ENCODE measurements around the gene TOP3B.
A peak's percentile ranks its signal among the peaks of the same experiment; 100 is the strongest.

TOP3B gene

GRCh38 chr22:21963286-21963685 is 19.3 kb downstream of the TOP3B start:
- no peak for DNase-seq (ENCODE audit: low read depth)

- no peak for DNase-seq (ENCODE audit: low read depth)
These were observed 20.0 kb downstream of the TOP3B start for GRCh38 chr22:21962655-21962949.

DNA sequence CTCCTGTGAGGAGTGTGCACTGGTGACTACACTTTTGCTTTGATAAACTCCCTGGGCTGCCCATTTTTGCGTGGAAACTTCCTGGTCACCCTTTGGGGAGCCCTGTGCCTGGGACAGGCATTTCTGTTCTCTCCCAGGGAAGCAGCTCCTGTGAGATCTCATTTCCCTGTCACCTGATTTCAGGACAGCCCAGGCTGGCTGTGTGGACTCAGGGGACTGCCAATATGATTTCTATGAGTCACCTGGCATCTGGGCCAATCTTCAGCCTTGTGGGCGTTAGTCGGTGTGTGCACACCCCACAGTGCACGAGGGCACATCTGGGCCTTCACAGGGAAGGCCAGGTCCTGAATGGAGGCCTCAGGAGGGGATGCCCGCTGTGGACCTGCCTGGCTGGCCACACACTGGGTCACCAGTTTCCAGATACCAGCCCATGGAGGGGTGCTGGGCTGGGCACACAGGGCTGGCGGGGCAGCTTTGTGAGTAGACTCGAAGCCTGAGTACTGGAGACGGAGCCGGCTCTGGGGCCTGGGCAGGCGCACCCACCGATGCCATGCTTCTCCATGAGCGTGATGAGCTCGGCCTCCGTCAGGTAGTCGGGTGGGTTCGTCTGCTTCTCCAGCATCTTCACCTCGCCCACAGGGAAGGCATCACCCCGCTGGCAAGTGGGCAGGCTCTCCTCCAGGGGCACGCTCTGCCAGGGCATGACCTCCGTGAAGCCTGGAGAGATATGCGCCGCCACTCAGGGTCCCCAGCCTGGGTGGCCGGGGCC is 20.5 kb downstream of the TOP3B start:
- DNase-seq (ENCODE audit: low read depth) = peak; percentile 50

DNA sequence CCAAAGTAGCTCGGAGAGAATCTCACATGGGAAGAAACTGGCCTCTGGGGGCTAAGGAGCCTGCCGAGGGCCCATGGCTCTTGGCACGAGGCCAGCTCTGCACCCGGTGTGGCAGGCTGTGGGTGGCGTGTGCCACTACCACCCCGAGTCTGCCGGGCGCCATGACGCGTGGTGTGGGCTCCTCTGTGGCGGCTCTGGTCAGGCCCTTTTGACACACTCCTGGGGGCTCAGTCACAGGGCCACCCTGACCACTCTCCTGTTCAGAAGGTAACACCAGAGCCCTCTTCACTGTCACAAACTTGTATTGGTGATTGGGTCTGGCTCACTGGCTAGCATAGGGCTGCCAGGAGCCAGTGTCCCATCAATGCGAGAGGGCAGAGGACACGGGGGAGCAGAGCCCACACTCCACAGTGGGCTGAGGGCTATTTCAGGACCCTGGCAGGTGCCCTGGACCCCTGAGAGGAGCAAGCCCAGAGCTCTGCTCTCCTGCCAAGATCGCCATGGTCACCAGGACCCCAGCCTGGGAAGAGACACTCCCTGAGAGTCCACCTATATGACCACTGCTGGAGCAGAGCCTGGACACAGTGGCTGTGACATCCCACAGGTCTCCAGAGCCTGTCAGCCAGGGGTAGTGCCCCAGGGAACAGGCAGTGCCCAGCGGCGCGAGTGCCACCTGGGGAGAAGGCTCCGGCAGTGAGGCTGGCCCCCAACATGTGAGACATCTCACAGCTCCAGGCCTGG is 21.3 kb downstream of the TOP3B start:
- no peak for DNase-seq (ENCODE audit: low read depth)

- no peak for DNase-seq (ENCODE audit: low read depth)
These were observed 22.1 kb downstream of the TOP3B start for GRCh38 chr22:21960200-21961126.

DNA sequence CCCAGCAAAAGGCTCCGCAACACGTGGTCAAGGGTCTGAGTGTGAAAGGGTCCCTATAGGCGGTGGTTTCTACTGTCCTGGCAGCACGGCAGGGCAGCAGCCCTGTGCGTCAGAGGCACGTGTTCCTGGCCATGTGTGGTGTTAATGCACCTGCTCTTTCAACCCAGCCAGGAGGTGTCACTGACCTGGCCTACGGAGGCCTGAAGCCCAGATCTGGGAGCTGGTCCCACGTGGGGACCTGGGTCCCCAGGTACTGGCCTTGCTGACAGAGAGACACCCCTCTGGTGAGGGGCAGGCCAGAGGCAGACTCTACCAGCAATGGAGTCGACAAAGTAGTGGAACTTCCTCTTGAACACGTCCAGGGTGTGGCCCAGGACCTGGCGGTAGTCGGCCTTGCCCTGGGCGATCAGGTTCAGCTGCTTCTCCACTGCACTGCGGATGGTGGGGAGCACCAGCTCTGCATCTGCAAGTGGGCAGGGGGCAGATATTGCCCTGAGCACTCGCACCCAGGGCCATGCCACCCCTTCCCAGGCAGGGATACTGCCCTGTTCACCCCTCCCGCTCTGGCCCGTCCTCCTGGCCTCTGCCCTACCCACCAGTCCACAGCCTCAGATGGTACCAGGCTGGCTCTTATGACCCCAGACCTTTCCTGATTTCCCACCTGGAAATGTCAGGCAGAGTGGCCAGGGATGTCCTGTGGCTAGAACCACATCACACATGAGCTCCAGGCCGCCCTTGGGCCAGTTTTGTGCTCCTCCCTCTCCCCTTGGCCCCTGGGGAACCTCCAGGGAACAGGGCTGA is 23.1 kb downstream of the TOP3B start:
- no peak for DNase-seq (ENCODE audit: low read depth)

GRCh38 chr22:21958360-21959273 is 24.0 kb downstream of the TOP3B start:
- no peak for DNase-seq (ENCODE audit: low read depth)

DNA sequence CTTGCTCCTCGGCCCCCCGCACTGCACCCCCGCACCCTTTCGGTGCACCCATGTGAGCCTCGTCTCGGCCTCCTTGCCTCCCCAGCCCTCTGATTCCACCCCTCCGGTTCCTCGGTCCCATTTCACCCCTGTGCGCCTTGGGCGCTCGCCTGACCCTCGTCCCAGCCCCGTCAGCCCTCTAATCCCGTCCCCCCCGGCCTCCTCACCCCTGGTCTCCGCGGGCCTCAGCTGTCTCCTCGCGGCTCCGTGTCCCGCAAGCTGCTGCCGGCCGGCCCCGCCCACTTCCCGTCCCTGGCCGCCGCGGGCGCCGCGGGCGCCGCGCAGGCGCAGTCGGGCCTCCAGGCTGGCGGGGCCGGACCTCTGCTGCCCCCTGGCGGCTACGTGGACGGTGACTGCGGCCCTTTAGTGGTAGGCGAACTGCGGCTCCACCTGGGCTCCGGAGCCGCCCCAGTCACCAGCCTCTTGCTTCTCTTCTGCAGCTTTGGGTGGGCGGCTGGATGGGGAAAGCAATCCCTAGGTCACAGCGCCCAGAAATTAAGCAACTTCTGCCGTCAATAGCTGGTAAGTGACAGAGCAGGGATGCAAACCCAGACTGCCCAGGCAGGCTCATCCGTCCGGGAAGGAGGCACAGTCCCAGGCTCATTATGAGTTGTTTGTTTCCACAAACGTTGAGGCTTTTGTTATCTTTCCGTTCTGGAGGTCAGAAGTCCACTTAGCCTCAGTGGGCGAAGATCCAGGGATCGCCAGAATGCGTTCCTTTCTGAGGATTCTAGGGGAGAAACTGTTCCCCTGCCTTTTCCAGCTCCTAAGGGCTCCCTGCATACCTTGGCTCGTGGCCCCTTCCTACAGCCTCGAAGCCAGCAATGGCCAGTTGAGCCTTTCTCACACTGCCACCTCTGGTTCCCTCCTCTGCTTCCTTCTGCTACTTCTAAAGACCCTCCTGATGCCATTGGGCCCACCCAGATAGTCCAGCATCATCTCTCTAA is 29.7 kb downstream of the TOP3B start, which contains the start of gene PPM1F:
PPM1F (minus strand) TSS at position 263 of the 986 bp plus-strand sequence. CDS start 6,800 bp downstream, outside the sequence.
- no peak for DNase-seq (ENCODE audit: low read depth)

- DNase-seq (ENCODE audit: low read depth) = no peak
These were observed 30.6 kb downstream of the TOP3B start for GRCh38 chr22:21951931-21952465.

- no peak for DNase-seq (ENCODE audit: low read depth)
These were observed 31.5 kb downstream of the TOP3B start for GRCh38 chr22:21951062-21951461.

GRCh38 chr22:21949948-21950347 is 32.6 kb downstream of the TOP3B start:
- no peak for DNase-seq (ENCODE audit: low read depth)

DNA sequence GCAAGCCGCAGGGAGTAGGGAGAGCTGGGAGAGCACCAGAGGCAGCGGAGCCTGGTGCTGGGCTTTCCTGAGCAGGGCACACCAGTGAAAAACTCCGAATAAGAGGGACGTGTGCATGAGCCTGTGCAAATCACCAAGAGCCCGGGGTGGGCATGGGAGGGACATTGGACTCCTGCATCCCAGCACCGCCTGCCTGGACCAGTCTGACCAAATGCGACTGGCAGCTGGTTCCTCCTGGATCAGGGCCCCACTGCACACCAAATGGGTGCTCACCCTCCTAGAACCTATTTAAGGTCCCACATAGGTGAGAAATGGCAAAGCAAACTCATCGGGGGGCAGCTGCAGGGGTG is 33.0 kb downstream of the TOP3B start:
- DNase-seq (ENCODE audit: low read depth) = no peak

- DNase-seq (ENCODE audit: low read depth) = no peak
These were observed 33.6 kb downstream of the TOP3B start for GRCh38 chr22:21948824-21949568.

DNA sequence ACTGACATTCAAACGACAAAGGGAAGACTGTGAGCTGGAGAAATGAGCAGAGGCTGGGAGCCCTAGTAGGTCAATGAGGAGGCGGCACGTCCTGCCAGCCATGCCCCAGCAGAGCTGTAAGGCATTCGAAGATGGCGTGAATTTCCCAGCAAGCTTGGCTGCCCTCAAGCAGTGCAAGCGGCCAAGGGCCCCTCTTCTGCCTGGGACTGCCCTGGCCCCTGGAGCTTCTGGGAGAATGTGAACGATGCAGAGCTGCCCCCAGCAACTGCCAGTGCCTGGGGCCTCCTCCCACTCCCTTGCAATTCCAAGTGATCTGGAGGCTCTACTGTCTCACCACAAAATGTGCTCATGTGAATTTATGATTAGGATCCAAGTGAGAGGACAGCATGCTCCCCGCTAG is 34.2 kb downstream of the TOP3B start:
- DNase-seq (ENCODE audit: low read depth) = no peak

DNA sequence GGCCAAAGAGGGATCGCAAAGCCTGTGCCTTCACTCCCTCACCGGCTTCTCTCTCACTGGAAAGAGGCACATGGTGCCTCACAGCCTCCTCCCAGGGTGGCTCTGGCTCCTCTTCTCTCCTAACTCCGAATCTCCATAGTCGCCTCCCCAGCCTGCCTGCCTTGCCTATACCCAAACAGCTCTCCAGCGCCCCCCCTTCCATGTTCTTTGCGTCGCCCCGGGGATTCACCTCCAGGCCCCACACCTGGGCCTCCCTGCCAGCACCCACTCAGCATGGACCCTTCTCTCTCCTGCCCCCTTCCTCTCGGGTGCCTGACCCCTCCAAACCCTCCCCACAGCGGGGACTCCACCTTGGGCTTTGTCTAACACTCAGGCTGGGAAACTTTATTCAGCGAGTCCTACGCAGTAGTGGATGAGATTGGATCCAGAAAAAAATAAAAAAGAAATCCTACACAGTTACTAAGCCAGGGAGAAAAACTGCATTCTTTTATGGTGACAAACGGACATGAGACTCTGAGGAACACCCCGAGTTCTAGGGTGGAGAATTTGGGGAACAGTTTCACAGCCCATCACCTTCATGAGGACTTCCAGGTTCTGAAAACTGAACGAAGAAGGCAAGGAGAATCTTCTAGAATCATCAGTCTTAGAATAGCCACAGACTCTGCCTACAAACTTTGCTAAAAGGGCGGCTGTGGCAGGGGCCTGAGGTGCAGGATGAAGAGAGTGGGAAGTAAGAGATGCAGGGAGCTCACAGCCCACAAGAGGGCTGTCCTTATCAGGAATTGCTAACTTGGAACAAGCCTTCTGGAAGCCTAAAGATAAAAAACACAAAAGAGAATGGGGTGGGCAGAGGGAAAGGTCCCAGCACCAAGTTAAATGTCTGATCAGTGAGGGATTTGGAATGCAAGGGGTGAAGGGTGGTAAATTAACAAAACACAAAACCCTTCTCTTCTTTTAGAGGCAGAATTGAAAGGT is 35.3 kb downstream of the TOP3B start:
- peak; percentile 35 for DNase-seq (ENCODE audit: low read depth)

- DNase-seq (ENCODE audit: low read depth) = no peak
These were observed 36.2 kb downstream of the TOP3B start for GRCh38 chr22:21946262-21946925.

Data from HS-5 (cell line).